Glutamatergic neuron (in vitro differentiated cells): ENCODE results near the gene GRAMD1B. TPM values are rescaled to one million over a fixed set of nuclear protein-coding genes. Genes with fewer than 3 reads are reported as not detected.

ENCODE experiments used
- DNase-seq: peaks from one replicate; pipeline ENCODE4 v3.0.0; 2022
- H3K27ac Mint-ChIP-seq: one replicate; pipeline ENCODE4 v1.8.0; 2020; ENCODE audit warnings: mild to moderate bottlenecking, mixed read lengths, inconsistent platforms; ENCODE audit not compliant: unreplicated experiment
- H3K27me3 Mint-ChIP-seq: one replicate; pipeline ENCODE4 v1.8.0; 2020; ENCODE audit warnings: mild to moderate bottlenecking, moderate library complexity, mixed read lengths, inconsistent platforms; ENCODE audit not compliant: unreplicated experiment
- H3K36me3 Mint-ChIP-seq: one replicate; pipeline ENCODE4 v1.8.0; 2020; ENCODE audit warnings: mild to moderate bottlenecking, mixed read lengths, inconsistent platforms; ENCODE audit not compliant: unreplicated experiment
- H3K4me1 Mint-ChIP-seq: one replicate; pipeline ENCODE4 v1.8.0; 2020; ENCODE audit warnings: mild to moderate bottlenecking, low read depth, mixed read lengths, inconsistent platforms; ENCODE audit not compliant: unreplicated experiment
- H3K4me3 Mint-ChIP-seq: one replicate; pipeline ENCODE4 v1.8.0; 2020; ENCODE audit warnings: mild to moderate bottlenecking, mixed read lengths, inconsistent platforms; ENCODE audit not compliant: unreplicated experiment
- H3K9me3 Mint-ChIP-seq: one replicate; pipeline ENCODE4 v1.8.0; 2020; ENCODE audit warnings: mild to moderate bottlenecking, moderate library complexity, mixed read lengths, inconsistent platforms; ENCODE audit not compliant: unreplicated experiment
- CTCF ChIP-seq: fragments of 200-600 bp; sonication (generic); IDR thresholded peaks from one replicate; pipeline ENCODE4 v1.5.0; 2021; ENCODE audit not compliant: partially characterized antibody, unreplicated experiment
- total RNA-seq: library from RNA; stranded (reverse); fragmentation: NEBNext Ultra II Directional; extraction: Animal tissue kit (Norgen Biotek cat#: 25700); gene quantifications from one replicate; pipeline ENCODE4 v1.2.1, GENCODE V29; 2021; ENCODE audit not compliant: unreplicated experiment

Gene GRAMD1B
- total RNA-seq, 1 donor from 2014 or later, result 12.2 TPM

GRCh38 chr11:123469586-123469985, 39.5 kb downstream of the GRAMD1B start:
- no peaks in the 10 kb centered on the region for H3K9me3 Mint-ChIP-seq
- no peak overlapping the region for H3K27ac Mint-ChIP-seq
- no peaks in the 10 kb centered on the region for H3K4me1 Mint-ChIP-seq
- H3K36me3 Mint-ChIP-seq, result no peaks in the 10 kb centered on the region
- H3K27me3 Mint-ChIP-seq, result no peaks in the 10 kb centered on the region
- no peak overlapping the region for H3K4me3 Mint-ChIP-seq
- no peak for TF ChIP-seq CTCF
- no peak for DNase-seq

GRCh38 chr11:123470842-123471241, 40.8 kb downstream of the GRAMD1B start:
- no peak overlapping the region for H3K4me3 Mint-ChIP-seq
- H3K36me3 Mint-ChIP-seq, result no peaks in the 10 kb centered on the region
- H3K4me1 Mint-ChIP-seq, result no peaks in the 10 kb centered on the region
- H3K9me3 Mint-ChIP-seq, result no peaks in the 10 kb centered on the region
- no peaks in the 10 kb centered on the region for H3K27me3 Mint-ChIP-seq
- TF ChIP-seq CTCF, result no peak
- DNase-seq, result no peak
- H3K27ac Mint-ChIP-seq, result no peak overlapping the region

- H3K9me3 Mint-ChIP-seq, result no peaks in the 10 kb centered on the region
- no peaks in the 10 kb centered on the region for H3K36me3 Mint-ChIP-seq
- no peak overlapping the region for H3K27ac Mint-ChIP-seq
- no peak overlapping the region for H3K4me3 Mint-ChIP-seq
- no peaks in the 10 kb centered on the region for H3K4me1 Mint-ChIP-seq
- DNase-seq, result no peak
- no peaks in the 10 kb centered on the region for H3K27me3 Mint-ChIP-seq
- TF ChIP-seq CTCF, result no peak
Observed at GRCh38 chr11:123472236-123472935, 42.3 kb downstream of the GRAMD1B start.

GRCh38 chr11:123473941-123474677, 44.0 kb downstream of the GRAMD1B start:
- no peaks in the 10 kb centered on the region for H3K36me3 Mint-ChIP-seq
- peaks cover 2% of the 10 kb centered on the region for H3K27me3 Mint-ChIP-seq
- no peaks in the 10 kb centered on the region for H3K9me3 Mint-ChIP-seq
- peaks cover 2% of the 10 kb centered on the region for H3K4me1 Mint-ChIP-seq
- TF ChIP-seq CTCF, result no peak
- DNase-seq, result no peak
- no peak overlapping the region for H3K4me3 Mint-ChIP-seq
- no peak overlapping the region for H3K27ac Mint-ChIP-seq

- H3K36me3 Mint-ChIP-seq, result no peaks in the 10 kb centered on the region
- no peak for DNase-seq
- H3K4me1 Mint-ChIP-seq, result peaks cover 2% of the 10 kb centered on the region
- no peaks in the 10 kb centered on the region for H3K9me3 Mint-ChIP-seq
- peaks cover 3% of the 10 kb centered on the region for H3K27me3 Mint-ChIP-seq
- no peak overlapping the region for H3K27ac Mint-ChIP-seq
- no peak overlapping the region for H3K4me3 Mint-ChIP-seq
- TF ChIP-seq CTCF, result no peak
Observed at GRCh38 chr11:123474994-123475393, 44.9 kb downstream of the GRAMD1B start.
